HepG2 (cell line): ENCODE data around the gene ILRUN. TPM values are rescaled to one million over a fixed set of nuclear protein-coding genes. Genes with fewer than 3 reads are reported as not detected.

Experiments used
- ADNP ChIP-seq: sonication (generic); formaldehyde crosslinking; IDR thresholded peaks from 2 replicates; pipeline ENCODE4 v1.4.0; 2020; ENCODE audit warnings: missing genetic modification reagents
- BCL6 ChIP-seq: IDR thresholded peaks from 2 replicates; pipeline ENCODE4 v1.6.1; 2016; ENCODE audit warnings: missing genetic modification reagents, missing compliant biosample characterization
- DPF2 ChIP-seq: sonication (generic); formaldehyde crosslinking; IDR thresholded peaks from 2 replicates; pipeline ENCODE4 v1.4.0; 2020; ENCODE audit warnings: mild to moderate bottlenecking, low read depth, missing genetic modification reagents, borderline replicate concordance
- EHMT2 ChIP-seq: fragments of 200-600 bp; sonication (generic); IDR thresholded peaks from 2 replicates; pipeline ENCODE4 v1.7.0; 2017; ENCODE audit warnings: antibody characterized with exemption, low read depth, low read length, borderline replicate concordance
- HHEX ChIP-seq: IDR thresholded peaks from 2 replicates; pipeline ENCODE4 v1.6.1; 2016; ENCODE audit warnings: control low read depth
- HNF4G ChIP-seq, 2 experiments: sonication (generic) in 1 of 2; formaldehyde crosslinking in 1 of 2; IDR thresholded peaks; 2 replicates each; pipeline versions ENCODE4 v1.4.0 to v1.6.1; 2011 to 2020; ENCODE audit warnings: borderline replicate concordance in 2 of 2, low read depth in 2 of 2, mild to moderate bottlenecking in 2 of 2, low read length in 1 of 2, missing genetic modification reagents in 1 of 2, moderate library complexity in 1 of 2
- MIER2 ChIP-seq: IDR thresholded peaks from 2 replicates; pipeline ENCODE4 v1.6.1; 2016; ENCODE audit warnings: missing biosample characterization, missing genetic modification reagents
- NFKB2 ChIP-seq: sonication (generic); formaldehyde crosslinking; IDR thresholded peaks from 2 replicates; pipeline ENCODE4 v1.4.0; 2020; ENCODE audit warnings: missing genetic modification reagents, borderline replicate concordance
- NR2F2 ChIP-seq: IDR thresholded peaks from 2 replicates; pipeline ENCODE4 v1.6.1; 2012; ENCODE audit warnings: low read depth, inconsistent platforms, borderline replicate concordance
- SCMH1 ChIP-seq: sonication (generic); formaldehyde crosslinking; IDR thresholded peaks from 2 replicates; pipeline ENCODE4 v1.9.0; 2021; ENCODE audit warnings: missing genetic modification reagents, mild to moderate bottlenecking, borderline replicate concordance
- SNAPC2 ChIP-seq: sonication (generic); formaldehyde crosslinking; IDR thresholded peaks from 2 replicates; pipeline ENCODE4 v1.8.1; 2022; ENCODE audit warnings: mild to moderate bottlenecking, missing genetic modification reagents
- SPEN ChIP-seq: sonication (generic); formaldehyde crosslinking; IDR thresholded peaks from 2 replicates; pipeline ENCODE4 v1.5.1; 2020; ENCODE audit warnings: low read depth, mild to moderate bottlenecking, missing genetic modification reagents
- TAF1 ChIP-seq: sonication (generic); formaldehyde crosslinking; IDR thresholded peaks from 2 replicates; pipeline ENCODE4 v1.4.0; 2020; ENCODE audit warnings: missing genetic modification reagents
- ZNF549 ChIP-seq: sonication (generic); formaldehyde crosslinking; IDR thresholded peaks from 2 replicates; pipeline ENCODE4 v1.5.0; 2020; ENCODE audit warnings: missing genetic modification reagents
- ZNF614 ChIP-seq: IDR thresholded peaks from 2 replicates; pipeline ENCODE4 v1.6.1; 2018; ENCODE audit warnings: missing biosample characterization, missing genetic modification reagents, inconsistent platforms, borderline replicate concordance
- ZNF7 ChIP-seq: IDR thresholded peaks from 2 replicates; pipeline ENCODE4 v1.6.1; 2016; ENCODE audit warnings: missing biosample characterization, missing genetic modification reagents
- ZNF879 ChIP-seq: sonication (generic); formaldehyde crosslinking; IDR thresholded peaks from 2 replicates; pipeline ENCODE4 v1.8.1; 2023; ENCODE audit warnings: missing genetic modification reagents
- polyA plus RNA-seq, 8 experiments: library from polyadenylated mRNA; depleted of rRNA in 3 of 8; stranded (reverse) in 7 of 8; unstranded in 1 of 8; fragments of >200 nt; fragmentation: Illumina TruSeq in 4 of 8; extraction: Trizol in 4 of 8; gene quantifications; 2 replicates each; pipeline versions ENCODE4 v1.2.1 to v1.2.3, GENCODE V29; 2011 to 2016; ENCODE audit warnings: low read depth in 4 of 8, missing spikeins in 1 of 8, mixed read lengths in 1 of 8; ENCODE audit not compliant: insufficient read depth in 1 of 8
- total RNA-seq, 5 experiments: library from RNA; depleted of rRNA; stranded (reverse); fragments of >200 nt; fragmentation: Illumina TruSeq; extraction: Trizol; gene quantifications; 2 replicates each; pipeline ENCODE4 v1.2.3, GENCODE V29; 2016; ENCODE audit warnings: low read depth in 1 of 5
- TF ChIP-seq, protein P1 (sequence below): IDR thresholded peaks from 2 replicates; pipeline ENCODE4 v1.6.1; 2012; ENCODE audit warnings: low read length, improper control_type of control experiment
- TF ChIP-seq, protein P2 (sequence below): sonication (generic); formaldehyde crosslinking; IDR thresholded peaks from 2 replicates; pipeline ENCODE4 v1.4.0; 2020; ENCODE audit warnings: mild to moderate bottlenecking, missing genetic modification reagents, borderline replicate concordance

The ILRUN gene
- total and polyA plus RNA-seq, 2 of the 13 experiments (the other 11 are each of a cell fraction or from before 2014, with no cell fraction given), result 45.5 to 66.6 TPM

DNA sequence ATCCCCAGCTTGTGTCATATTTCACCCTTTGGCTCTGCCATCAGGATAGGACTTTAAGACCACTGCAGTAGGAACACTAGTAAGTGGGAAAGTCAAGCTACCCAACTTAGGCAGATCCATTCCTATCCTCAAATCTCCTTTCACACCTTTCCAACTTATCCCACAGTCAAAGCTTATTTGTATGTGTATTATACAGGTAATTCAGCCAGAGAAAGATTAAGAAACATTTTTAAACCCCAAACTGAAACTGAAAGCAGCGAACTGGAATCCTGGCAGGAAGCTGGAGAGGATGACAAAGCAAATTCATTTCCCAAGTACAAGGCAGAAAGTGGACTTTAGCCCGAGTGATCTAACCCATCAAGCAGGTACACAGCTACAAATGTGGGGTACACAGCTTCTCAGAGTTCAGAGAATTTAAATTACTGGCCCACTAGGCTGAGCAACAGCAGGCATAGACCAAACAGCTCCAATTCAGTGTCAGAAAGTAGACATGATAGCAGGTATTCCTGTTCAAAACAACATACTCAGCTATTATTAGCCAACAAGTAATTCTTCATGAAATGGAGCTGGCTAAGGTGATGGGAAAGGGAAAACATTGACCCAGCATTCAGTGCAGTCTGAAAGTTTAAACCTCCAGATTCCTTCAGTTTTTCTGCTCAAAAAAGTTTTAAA is 39.1 kb downstream of the ILRUN start (continued):
- TF ChIP-seq ZNF7 (CRISPR knock-in tag) (no peak), SCMH1 (CRISPR knock-in tag) (no peak), HHEX (0 out of 2 replicates have a peak, but pooled peaks have one; percentile 41), NFKB2 (CRISPR knock-in tag) (no peak), TAF1 (no peak), NR2F2 (0 out of 2 replicates have a peak, but pooled peaks have one; percentile 10), BCL6 (CRISPR knock-in tag) (peak; percentile 63), SNAPC2 (CRISPR knock-in tag) (peak; percentile 8; the same call in 1 of the 2 replicates), ZNF614 (peak; percentile 72; the same call in 1 of the 2 replicates), EHMT2 (no peak; the same call in 1 of the 2 replicates), MIER2 (CRISPR knock-in tag) (0 out of 2 replicates have a peak, but pooled peaks have one; percentile 23), HNF4G (IDR thresholded peaks at IDR 0.05; ENCODE audit: borderline replicate concordance, low read depth, low read length) (peak; percentile 94), HNF4G (CRISPR knock-in tag; IDR thresholded peaks at IDR 0.05; ENCODE audit: borderline replicate concordance, low read depth) (peak; percentile 91; the same call in 1 of the 2 replicates), ADNP (CRISPR knock-in tag) (no peak), DPF2 (peak; percentile 24; the same call in 1 of the 2 replicates), SPEN (CRISPR knock-in tag) (peak; percentile 16; the same call in 1 of the 2 replicates), ZNF549 (peak; percentile 77; the same call in 1 of the 2 replicates), ZNF879 (CRISPR knock-in tag) (no peak)
- TF ChIP-seq, protein P1, sequence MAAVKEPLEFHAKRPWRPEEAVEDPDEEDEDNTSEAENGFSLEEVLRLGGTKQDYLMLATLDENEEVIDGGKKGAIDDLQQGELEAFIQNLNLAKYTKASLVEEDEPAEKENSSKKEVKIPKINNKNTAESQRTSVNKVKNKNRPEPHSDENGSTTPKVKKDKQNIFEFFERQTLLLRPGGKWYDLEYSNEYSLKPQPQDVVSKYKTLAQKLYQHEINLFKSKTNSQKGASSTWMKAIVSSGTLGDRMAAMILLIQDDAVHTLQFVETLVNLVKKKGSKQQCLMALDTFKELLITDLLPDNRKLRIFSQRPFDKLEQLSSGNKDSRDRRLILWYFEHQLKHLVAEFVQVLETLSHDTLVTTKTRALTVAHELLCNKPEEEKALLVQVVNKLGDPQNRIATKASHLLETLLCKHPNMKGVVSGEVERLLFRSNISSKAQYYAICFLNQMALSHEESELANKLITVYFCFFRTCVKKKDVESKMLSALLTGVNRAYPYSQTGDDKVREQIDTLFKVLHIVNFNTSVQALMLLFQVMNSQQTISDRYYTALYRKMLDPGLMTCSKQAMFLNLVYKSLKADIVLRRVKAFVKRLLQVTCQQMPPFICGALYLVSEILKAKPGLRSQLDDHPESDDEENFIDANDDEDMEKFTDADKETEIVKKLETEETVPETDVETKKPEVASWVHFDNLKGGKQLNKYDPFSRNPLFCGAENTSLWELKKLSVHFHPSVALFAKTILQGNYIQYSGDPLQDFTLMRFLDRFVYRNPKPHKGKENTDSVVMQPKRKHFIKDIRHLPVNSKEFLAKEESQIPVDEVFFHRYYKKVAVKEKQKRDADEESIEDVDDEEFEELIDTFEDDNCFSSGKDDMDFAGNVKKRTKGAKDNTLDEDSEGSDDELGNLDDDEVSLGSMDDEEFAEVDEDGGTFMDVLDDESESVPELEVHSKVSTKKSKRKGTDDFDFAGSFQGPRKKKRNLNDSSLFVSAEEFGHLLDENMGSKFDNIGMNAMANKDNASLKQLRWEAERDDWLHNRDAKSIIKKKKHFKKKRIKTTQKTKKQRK, result no peak
- TF ChIP-seq, protein P2, sequence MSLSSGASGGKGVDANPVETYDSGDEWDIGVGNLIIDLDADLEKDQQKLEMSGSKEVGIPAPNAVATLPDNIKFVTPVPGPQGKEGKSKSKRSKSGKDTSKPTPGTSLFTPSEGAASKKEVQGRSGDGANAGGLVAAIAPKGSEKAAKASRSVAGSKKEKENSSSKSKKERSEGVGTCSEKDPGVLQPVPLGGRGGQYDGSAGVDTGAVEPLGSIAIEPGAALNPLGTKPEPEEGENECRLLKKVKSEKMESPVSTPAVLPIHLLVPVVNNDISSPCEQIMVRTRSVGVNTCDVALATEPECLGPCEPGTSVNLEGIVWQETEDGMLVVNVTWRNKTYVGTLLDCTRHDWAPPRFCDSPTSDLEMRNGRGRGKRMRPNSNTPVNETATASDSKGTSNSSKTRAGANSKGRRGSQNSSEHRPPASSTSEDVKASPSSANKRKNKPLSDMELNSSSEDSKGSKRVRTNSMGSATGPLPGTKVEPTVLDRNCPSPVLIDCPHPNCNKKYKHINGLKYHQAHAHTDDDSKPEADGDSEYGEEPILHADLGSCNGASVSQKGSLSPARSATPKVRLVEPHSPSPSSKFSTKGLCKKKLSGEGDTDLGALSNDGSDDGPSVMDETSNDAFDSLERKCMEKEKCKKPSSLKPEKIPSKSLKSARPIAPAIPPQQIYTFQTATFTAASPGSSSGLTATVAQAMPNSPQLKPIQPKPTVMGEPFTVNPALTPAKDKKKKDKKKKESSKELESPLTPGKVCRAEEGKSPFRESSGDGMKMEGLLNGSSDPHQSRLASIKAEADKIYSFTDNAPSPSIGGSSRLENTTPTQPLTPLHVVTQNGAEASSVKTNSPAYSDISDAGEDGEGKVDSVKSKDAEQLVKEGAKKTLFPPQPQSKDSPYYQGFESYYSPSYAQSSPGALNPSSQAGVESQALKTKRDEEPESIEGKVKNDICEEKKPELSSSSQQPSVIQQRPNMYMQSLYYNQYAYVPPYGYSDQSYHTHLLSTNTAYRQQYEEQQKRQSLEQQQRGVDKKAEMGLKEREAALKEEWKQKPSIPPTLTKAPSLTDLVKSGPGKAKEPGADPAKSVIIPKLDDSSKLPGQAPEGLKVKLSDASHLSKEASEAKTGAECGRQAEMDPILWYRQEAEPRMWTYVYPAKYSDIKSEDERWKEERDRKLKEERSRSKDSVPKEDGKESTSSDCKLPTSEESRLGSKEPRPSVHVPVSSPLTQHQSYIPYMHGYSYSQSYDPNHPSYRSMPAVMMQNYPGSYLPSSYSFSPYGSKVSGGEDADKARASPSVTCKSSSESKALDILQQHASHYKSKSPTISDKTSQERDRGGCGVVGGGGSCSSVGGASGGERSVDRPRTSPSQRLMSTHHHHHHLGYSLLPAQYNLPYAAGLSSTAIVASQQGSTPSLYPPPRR, result no peak; the same call in 1 of the 2 replicates
